HG03175 (cell line): ENCODE measurements around the gene EPN1.

Source experiments
- ATAC-seq: cut with Tn5 transposase; IDR thresholded peaks from one replicate; pipeline ENCODE4 v1.9.1; 2021; ENCODE audit warnings: mild to moderate bottlenecking, moderate library complexity; ENCODE audit not compliant: unreplicated experiment

Gene EPN1

DNA sequence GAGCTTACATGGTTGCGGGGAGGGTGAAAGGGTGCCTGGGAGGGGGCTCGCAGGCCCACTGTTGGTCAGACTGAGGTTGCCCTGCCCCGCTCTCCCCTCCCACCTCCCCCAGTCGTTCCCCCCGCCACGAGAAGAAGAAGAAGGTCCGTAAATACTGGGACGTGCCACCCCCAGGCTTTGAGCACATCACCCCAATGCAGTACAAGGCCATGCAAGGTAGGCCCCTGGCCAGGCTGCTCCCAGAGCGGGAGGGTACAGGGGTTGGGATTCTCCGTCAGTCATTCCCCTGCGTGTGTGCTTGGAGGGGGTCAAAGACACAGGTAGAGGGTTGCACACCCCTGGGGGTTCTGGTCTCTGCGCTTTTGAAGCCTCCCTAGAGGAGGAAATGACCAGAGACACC lies 14.6 kb upstream of the EPN1 start:
- ATAC-seq = no peak

DNA sequence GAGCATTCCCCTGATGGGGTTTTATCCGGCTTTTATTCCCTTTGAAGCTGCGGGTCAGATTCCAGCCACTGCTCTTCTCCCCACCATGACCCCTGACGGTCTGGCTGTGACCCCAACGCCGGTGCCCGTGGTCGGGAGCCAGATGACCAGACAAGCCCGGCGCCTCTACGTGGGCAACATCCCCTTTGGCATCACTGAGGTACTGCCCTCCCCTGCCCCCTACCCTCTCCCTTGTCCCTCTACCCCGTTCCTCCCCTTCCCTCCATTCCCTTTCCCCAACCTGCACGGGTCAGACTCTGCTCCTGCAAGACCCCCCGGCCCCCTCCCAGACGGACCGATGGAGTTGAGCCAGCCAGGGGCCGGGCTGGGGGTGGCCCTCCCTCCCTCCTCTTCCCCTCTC lies 14.0 kb upstream of the EPN1 start:
- no peak for ATAC-seq

DNA sequence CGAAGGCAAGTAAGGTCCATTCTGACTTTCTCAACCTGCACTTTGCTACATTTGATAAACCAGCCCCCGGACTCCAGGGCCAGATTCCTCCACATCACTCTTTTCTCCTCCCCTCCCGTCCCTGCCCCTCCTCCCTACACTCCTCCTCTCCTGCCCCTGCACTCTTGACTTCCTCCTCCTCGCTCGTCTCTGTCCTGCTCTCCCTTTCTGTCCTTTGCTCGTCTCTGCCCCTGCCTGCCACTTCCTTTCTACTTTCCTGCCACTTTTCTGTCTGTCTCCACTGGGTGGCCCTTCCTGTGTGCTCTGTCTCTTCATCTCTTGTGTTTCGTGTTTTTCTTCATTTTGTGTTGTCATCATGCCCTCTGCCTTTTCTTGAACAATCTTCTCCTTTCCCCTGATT lies 13.2 kb upstream of the EPN1 start:
- ATAC-seq = no peak

- no peak for ATAC-seq
Measured at GRCh38 chr19:55663846-55664536, 11.0 kb upstream of the EPN1 start.

DNA sequence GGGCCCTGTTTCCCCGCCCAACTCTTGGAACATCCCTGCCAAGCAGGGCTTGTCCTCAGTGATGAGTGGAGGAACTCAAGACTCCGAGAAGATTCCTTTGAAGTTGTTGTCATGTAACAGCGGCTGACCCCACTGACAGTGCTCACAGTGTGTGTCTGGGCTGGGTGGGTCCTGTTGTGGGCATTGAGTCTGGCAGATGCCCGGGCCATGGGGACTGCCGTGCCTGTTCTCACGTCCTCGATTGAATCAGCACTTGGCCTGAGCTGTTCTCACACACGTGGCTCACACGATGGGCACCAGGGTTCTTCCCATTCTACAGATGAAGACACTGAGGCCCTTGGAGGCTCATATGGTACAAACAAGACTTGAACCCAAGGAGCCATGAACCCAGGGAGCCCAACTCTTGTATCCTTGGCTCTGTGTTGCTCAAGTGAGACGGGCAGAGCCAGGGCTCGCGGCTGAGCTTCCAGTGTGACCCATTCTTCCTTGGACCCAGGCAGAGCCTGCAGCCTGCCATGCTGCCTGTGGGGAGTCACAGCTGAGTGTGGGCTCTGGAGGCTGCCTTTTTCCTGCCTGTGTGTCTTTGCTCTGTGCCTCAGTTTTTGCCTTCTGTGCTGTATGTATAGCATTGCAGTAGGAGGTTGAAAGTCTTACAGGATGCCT lies 8.6 kb upstream of the EPN1 start:
- no peak for ATAC-seq

DNA sequence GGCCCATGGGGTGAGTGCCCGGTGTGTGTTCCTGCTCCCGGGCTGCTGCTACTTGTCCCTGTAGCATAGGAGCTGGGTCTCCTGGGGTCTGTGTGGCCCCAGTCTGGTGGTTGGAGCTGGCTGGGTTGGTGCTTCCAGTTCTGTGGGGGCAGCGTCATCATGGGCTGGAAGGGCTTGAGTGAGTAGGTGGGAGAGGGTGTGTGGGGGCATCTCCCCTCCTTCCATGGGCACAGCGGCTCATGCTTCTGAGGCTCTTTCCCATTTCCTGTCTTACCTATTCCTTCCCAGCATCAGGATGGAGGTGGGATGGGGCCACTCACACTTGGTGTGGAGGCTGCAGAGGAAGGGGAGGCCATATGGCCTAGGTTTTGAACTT lies 8.0 kb upstream of the EPN1 start:
- no peak for ATAC-seq

DNA sequence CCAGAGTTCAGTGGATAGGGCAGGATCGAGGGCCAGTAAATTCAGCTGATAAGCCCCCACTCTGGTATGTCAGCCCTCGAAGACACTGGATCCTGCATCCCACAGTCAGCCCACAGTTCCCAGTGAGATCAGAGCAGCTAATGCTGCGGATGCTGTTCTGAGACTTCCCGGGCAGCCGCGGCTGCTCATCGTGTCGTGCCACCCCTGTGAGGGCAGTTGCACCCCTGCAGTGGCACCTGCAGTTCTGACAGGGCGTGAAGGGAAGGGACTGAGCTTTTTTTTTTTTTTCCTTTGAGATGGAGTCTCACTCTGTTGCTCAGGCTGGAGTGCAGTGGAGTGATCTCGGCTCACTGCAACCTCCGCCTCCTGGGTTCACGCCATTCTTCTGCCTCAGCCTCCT lies 7.5 kb upstream of the EPN1 start:
- no peak for ATAC-seq

DNA sequence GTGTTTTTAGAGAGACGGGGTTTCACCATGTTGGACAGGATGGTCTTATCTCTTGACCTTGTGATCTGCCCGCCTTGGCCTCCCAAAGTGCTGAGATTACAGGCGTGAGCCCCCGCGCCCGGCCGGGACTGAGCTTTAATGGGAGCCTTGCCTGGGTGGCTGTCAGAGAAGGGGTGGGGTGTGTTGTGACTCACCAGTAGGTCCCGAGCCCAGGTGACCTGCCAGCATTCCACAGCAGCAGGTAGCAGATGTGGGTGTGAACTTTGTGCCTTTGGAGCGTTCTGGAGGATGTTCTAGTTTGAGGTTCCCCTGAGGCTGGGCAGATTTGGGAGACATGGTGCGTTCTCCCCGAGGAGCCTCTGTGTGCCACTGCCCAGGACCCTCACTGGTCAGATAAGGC lies 7.1 kb upstream of the EPN1 start:
- no peak for ATAC-seq

- no peak for ATAC-seq
Measured at GRCh38 chr19:55668603-55669348, 6.2 kb upstream of the EPN1 start.

DNA sequence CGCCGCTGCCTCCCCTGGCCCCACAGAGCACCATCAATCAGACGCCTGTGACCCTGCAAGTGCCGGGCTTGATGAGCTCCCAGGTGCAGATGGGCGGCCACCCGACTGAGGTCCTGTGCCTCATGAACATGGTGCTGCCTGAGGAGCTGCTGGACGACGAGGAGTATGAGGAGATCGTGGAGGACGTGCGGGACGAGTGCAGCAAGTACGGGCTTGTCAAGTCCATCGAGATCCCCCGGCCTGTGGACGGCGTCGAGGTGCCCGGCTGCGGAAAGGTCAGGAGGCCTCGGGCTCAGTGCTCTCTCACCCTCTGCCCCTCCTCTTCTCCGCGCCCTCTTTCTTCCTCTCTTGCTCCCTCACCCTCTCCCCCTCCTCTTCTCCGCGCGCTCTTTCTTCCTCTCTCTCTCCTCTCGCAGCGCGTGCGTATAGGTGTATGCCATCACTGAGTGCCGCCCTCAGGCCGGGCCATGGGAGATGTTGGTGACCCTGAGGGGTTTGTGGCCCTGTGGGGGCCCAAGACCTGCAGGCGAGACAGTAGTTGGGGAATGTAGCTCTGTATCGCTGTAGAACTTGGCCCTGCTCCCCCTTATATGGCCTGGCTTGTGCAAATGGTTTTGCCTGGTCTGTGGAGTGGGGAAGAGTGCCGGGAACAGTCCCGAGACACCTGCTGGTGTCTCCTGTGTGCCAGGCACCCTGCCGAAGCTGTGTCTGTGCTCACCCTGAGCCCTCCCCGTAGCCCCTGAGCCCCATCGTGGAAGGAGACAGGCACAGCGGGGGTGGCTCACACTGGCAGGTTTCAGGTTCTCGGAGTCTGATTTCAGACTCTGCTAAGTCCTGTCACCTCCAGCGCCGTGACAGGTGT lies 5.4 kb upstream of the EPN1 start:
- no peak for ATAC-seq

DNA sequence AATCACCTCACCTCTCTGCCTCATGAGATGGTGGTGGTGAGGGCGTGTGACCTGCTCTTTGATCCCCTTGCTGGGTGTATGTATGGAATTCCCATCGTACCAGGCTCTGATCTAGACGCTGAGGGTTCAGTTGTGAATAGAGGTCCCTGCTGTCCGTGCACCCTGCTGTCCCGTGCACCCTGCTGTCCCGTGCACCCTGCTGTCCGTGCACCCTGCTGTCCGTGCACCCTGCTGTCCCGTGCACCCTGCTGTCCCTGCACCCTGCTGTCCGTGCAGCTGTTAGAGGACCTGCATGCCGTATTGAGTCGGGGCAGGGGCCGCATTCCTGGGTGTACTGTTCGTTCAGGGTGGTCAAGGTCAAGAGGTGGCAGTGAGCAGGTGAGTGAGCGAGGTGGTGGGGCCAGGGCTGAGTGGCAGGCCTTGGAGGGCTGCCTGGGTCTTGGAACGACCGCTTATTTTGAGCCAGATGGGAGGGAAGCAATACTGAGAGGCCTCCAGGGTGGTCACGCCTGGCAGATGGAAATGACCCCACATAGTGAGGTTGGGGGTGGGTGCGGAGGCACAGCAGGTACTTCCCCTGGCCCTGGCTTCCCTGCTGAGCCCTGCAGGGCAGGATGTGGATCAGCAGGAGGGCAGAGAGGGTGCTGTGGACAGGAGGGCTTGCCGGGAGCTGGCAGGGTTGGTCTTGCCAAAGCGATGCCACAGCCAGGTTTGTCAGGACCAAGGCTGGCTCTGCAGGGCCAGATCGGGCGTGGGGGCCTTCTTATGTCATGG lies 4.6 kb upstream of the EPN1 start:
- ATAC-seq = no peak

DNA sequence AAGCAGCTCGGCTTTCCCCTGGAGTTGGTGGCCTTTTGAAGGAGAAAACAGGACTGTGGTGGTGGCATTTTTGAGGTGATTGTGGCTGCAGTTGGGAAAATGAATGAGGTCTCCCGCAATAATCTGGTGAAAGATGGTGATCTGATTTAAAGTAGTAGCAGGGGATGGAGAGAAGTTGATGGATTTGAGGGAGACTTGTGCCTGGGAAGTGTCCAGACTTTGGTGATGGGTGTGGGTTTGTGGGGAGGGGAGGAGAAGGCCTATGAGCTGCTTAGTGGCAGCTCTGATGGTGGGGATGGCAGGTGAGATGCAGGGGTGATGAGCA lies 4.0 kb upstream of the EPN1 start:
- no peak for ATAC-seq

DNA sequence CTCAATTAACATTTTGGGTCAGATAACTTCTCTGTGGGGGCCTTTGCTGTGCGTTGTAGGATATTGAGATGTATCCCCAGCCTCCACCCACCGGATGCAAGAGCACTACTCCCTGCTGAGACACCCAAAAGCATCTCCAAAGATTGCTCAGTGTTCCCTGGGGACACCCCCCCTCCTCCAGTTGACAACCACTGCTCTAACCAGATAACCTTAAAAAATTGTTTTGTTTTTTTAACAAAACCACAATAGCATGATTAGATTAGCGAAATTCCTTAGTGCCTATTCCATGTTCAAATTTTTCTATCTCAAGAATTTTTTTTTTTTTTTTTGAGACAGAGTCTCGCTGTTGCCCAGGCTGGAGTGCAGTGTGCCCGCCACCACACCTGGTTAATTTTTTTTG lies 2.6 kb upstream of the EPN1 start:
- no peak for ATAC-seq

- ATAC-seq = no peak
Measured at GRCh38 chr19:55673465-55673864, 1.6 kb upstream of the EPN1 start.

GRCh38 chr19:55673889-55674288 lies 1.1 kb upstream of the EPN1 start:
- no peak for ATAC-seq

DNA sequence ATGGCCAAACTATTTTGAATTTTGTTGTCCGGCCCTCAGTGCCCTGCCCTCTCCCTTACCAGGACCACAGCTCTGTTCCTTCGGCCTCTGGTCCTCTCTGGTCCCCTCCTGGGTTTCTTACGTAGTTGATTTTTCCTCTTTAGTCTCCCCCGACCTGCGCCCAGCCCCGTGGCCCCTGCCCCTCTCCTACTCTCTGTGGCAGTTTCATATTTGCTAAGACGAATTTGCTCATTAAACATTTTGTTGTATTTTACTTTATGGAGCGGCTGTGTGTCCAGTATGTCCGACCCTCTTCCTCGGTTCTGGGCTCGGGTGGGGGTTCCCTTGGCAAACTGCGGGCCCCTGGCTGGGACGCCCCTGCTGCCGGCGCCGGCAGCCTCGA lies 576 bp upstream of the EPN1 start:
- ATAC-seq = no peak

- ATAC-seq = no peak
Measured at GRCh38 chr19:55675661-55676354, 782 bp downstream of the EPN1 start.

GRCh38 chr19:55676383-55676782 lies 1.4 kb downstream of the EPN1 start:
- no peak for ATAC-seq

DNA sequence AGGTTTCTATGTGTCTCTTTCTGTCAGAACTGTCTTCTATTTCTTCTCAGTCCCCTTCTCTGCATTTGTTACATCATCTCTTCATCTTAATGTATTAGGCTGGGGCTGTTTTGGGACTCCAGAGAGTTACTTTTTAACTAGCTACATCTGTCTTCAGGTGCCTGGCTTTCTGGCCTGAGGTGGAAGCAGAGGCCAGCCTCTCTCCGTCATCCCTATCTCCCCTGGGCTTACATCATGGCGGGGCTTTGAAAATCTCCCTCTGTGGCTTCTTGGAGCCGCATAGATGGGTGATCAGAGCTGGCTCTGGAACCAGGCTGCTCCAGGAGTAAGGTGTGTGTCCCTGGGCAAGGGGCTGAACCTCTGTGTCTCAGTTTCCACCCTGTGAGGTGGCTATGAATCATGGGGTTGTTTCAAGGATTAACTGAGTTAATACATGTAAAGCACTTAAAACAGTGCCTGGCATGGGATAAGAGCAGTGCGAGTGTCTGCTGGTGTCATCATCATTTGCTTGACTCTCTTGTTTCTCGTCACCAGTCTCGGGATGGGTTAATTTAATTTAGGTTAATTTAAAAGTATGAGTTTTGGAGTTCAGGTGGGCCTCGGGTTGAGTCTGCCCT lies 2.0 kb downstream of the EPN1 start:
- ATAC-seq = no peak

- no peak for ATAC-seq
Measured at GRCh38 chr19:55677572-55678028, 2.6 kb downstream of the EPN1 start.
